Spleen (tissue), 11 donors: ENCODE results near the gene PICK1. TPM values are rescaled to one million over a fixed set of nuclear protein-coding genes. Genes with fewer than 3 reads are reported as not detected.

Source experiments
- DNase-seq: peaks from one replicate; pipeline ENCODE4 v3.0.0-alpha.2; 2020
- H3K27ac ChIP-seq, 8 donors: fragments of 200-600 bp; sonication (generic) in 7 of 8; 1 replicate in 4 of 8; 2 replicates in 4 of 8; pipeline versions ENCODE4 v1.5.0 to v1.8.0; 2016 to 2021; ENCODE audit warnings: inconsistent platforms in 4 of 8, mild to moderate bottlenecking in 4 of 8, moderate library complexity in 1 of 8
- H3K27me3 ChIP-seq, 7 donors: fragments of 200-600 bp; sonication (generic) in 6 of 7; replicated peaks in 1 of 7; 1 replicate in 4 of 7; 2 replicates in 3 of 7; pipeline versions ENCODE4 v1.5.0 to v1.8.0; 2016 to 2021; ENCODE audit warnings: inconsistent platforms in 3 of 7, mild to moderate bottlenecking in 1 of 7
- H3K36me3 ChIP-seq, 6 donors: fragments of 200-600 bp; sonication (generic) in 5 of 6; 1 replicate in 4 of 6; 2 replicates in 2 of 6; pipeline versions ENCODE4 v1.5.0 to v1.8.0; 2016 to 2021; ENCODE audit warnings: inconsistent platforms in 2 of 6
- H3K4me1 ChIP-seq, 6 donors: fragments of 200-600 bp; sonication (generic) in 5 of 6; 1 replicate in 3 of 6; 2 replicates in 3 of 6; pipeline versions ENCODE4 v1.5.0 to v1.8.0; 2016 to 2021; ENCODE audit warnings: inconsistent platforms in 3 of 6
- H3K4me3 ChIP-seq, 8 donors: fragments of 200-600 bp; sonication (generic) in 7 of 8; 1 replicate in 4 of 8; 2 replicates in 4 of 8; pipeline versions ENCODE4 v1.5.0 to v1.8.0; 2016 to 2021; ENCODE audit warnings: inconsistent platforms in 4 of 8, mild to moderate bottlenecking in 4 of 8, moderate library complexity in 2 of 8
- H3K9me3 ChIP-seq, 8 donors: fragments of 200-600 bp; sonication (generic) in 7 of 8; 1 replicate in 4 of 8; 2 replicates in 4 of 8; pipeline versions ENCODE4 v1.5.0 to v1.8.0; 2016 to 2021; ENCODE audit warnings: inconsistent platforms in 4 of 8
- POLR2A ChIP-seq, 3 donors: fragments of 450-650 bp; IDR thresholded peaks; one replicate each; pipeline ENCODE4 v1.5.1; 2017; ENCODE audit warnings: antibody characterized with exemption in 3 of 3, mild to moderate bottlenecking in 1 of 3
- POLR2AphosphoS5 ChIP-seq, 3 donors: sonication (generic); formaldehyde crosslinking; IDR thresholded peaks; one replicate each; pipeline ENCODE4 v1.5.1; 2017; ENCODE audit warnings: antibody characterized with exemption in 3 of 3
- WGBS, 5 donors: extraction: QIAGEN DNeasy Blood & Tissue Kit in 3 of 5; methylation state at CpG; one replicate each; pipeline versions ENCODE4 v1.1.5 to v1.1.7; 2013 to 2018; 5-methylcytosine and 5-hydroxymethylcytosine counted together
- intact Hi-C: fragments of 100-400 bp; cut with DNase I; formaldehyde crosslinking; loops from one replicate; pipeline ENCODE4 v1.15.0; 2023; ENCODE audit warnings: low total_unique reads
- polyA plus RNA-seq, 3 donors: library from polyadenylated mRNA; stranded (reverse); fragments of 200-250 nt; gene quantifications; one replicate each; pipeline ENCODE4 v1.2.1, GENCODE V29; 2013
- total RNA-seq, 7 donors: library from RNA; depleted of rRNA in 3 of 7; stranded (reverse); fragments of >200 nt in 3 of 7; fragmentation: NEBNext Ultra II Directional in 4 of 7; extraction: Animal tissue kit (Norgen Biotek cat#: 25700) in 4 of 7; gene quantifications; one replicate each; pipeline versions ENCODE4 v1.1.0 to v1.2.1, GENCODE V29; 2016 to 2021
- TF ChIP-seq, protein P1 (sequence below), 11 experiments: fragments of 200-600 bp in 7 of 11; fragments of 450-650 bp in 4 of 11; sonication (generic) in 4 of 11; IDR thresholded peaks in 8 of 11; conservative IDR thresholded peaks in 3 of 11; 1 replicate in 7 of 11; 2 replicates in 4 of 11; pipeline versions ENCODE4 v1.4.0 to v1.8.0; 2016 to 2021; ENCODE audit warnings: antibody characterized with exemption in 11 of 11, inconsistent platforms in 4 of 11, mild to moderate bottlenecking in 1 of 11
- donor health status: healthy with polysubstance abuse.
- donor health status: DM: no; HTN: no; CAD: no; lungs with moderate emphysema.
- donor health status: DM: no; HTN: no; CAD: no.
- donor health status: Bipolar disorder and iron deficiency.
- donor health status: healthy.
- donor health status: DM: no; HTN: no; CAD: no.
- donor health status: DM: yes; HTN: yes; CAD: no.

PICK1 gene
- total and polyA plus RNA-seq, 10 donors: 14.9 to 34.2 (median 28.4) TPM

DNA sequence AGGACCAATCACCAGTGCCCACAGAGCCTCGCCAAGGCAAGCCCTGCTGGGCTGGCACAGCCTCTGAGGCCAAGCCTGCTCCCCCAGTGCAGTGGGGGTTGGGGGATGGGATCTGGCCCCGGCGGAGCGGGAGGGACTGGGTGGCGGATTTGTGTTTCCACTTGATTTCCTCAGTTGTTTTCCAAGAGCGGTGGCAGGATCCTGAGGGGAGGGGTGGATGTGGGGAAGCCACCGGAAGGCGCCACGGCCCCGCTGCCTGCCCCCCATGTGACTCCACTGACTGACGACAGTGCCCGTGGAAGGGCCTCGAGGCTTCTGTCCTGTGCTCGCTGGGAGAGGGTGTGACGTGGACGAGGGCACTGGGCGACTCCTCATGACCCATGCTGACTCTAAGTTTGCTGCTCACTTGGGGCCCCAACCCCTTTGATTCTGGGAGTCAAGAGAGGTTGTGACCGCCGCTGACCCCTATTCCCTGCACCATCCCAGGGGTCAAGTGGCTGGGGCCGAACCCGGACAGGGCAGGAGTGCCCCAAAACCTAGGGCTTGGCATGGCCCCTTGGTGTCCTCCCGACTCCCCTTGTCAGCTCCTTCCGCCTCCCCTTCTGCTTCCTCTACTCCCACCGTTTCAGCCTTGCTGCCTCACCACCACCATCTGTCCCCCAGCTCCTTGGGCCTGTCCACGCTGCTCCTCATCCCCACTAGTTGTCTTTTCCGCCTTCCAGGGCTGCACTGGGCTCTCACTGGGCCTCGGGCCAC lies 23.5 kb upstream of the PICK1 start:
- TF ChIP-seq POLR2A (IDR thresholded peaks at IDR 0.05) (no peak), POLR2AphosphoS5 (IDR thresholded peaks at IDR 0.05) (no peak)
- TF ChIP-seq, protein P1, sequence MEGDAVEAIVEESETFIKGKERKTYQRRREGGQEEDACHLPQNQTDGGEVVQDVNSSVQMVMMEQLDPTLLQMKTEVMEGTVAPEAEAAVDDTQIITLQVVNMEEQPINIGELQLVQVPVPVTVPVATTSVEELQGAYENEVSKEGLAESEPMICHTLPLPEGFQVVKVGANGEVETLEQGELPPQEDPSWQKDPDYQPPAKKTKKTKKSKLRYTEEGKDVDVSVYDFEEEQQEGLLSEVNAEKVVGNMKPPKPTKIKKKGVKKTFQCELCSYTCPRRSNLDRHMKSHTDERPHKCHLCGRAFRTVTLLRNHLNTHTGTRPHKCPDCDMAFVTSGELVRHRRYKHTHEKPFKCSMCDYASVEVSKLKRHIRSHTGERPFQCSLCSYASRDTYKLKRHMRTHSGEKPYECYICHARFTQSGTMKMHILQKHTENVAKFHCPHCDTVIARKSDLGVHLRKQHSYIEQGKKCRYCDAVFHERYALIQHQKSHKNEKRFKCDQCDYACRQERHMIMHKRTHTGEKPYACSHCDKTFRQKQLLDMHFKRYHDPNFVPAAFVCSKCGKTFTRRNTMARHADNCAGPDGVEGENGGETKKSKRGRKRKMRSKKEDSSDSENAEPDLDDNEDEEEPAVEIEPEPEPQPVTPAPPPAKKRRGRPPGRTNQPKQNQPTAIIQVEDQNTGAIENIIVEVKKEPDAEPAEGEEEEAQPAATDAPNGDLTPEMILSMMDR (IDR thresholded peaks at IDR 0.05 in 8 of 11, conservative IDR thresholded peaks at IDR 0.05 in 3 of 11): no peak
- intact Hi-C loops: no loop called here
- Histone ChIP-seq H3K4me1 (peaks cover 0 to 27% (median 11%) of the 10 kb centered on the region in 6 donors), H3K27ac (peak overlapping the region in 7 of 8 donors; percentile 49 to 72 (median 65)), H3K36me3 (no peaks in the 10 kb centered on the region), H3K9me3 (no peaks in the 10 kb centered on the region), H3K4me3 (no peak overlapping the region), H3K27me3 (no peaks in the 10 kb centered on the region)
- no peak for DNase-seq
- 63 to 72% (median 69%) methylated on average over 19 to 27 of the region's 27 CpGs for WGBS, 5 donors

DNA sequence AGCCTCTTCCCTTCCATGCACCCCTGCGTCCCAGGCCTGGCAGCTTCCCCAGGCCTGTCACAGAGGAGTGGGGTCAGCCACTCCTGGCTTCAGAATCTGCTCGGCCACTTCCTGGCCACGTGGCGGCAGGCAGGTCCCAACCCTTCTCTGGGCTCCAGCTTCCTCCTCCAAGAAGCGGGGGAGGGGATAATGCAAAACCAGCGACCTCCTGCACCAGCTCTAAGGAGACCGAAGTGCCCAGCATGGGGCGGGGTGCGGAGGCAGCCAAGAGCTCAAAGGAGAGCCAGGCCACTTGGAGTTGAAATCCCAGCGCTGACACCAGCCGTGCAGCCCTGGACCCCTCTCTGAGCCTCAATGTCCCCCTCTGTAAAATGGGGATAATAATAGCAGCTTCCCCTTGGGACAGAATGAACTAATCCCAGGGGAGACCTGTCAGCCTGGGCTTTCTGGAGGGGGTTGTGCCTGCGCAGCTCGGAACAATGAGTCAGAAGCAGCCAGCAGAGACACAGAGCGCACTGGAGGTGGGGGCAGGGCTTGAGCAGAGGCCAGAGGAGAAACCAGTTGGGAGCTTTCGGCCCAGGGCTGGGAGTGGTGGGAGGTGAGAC lies 22.8 kb upstream of the PICK1 start:
- intact Hi-C loops: no loop called here
- DNase-seq: peak; percentile 81
- H3K36me3 ChIP-seq: no peaks in the 10 kb centered on the region

DNA sequence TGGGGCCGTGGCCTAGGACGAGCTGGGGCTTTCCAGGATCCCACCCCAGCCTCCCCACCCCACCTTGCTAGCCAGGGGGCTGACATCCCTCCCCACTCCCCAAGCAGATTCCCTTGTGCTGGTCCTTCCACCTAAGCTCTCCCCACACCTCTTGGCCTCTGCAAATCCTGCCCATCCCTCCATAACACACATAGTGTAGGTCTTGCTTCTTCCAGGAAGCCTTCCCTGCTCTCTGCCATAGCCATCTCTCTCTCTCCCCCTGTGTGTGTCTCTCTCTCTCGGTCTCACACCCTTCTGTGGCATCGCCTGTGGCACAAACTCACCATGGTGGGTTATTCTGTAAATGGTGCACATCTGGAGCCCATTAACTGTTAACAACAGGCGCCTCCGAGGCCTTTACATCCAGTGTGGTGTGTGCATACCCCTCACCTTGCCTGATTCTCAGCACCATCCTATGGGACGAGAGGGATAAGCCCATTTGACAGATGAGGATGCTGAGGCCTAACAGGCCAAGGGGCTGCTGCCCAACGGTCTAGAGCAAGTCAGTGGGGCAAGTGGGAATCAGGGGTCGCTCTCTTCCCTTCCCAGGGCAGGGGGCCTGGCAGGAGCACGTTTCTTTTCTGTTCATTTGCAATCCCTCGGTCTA lies 22.2 kb upstream of the PICK1 start:
- no peak for DNase-seq
- H3K4me1 ChIP-seq: peaks cover 0 to 27% (median 11%) of the 10 kb centered on the region in 6 donors
- H3K27ac ChIP-seq: peak overlapping the region in 5 of 8 donors; percentile 55 to 72 (median 65)
- intact Hi-C loops: no loop called here
- TF ChIP-seq POLR2A (IDR thresholded peaks at IDR 0.05) (no peak), POLR2AphosphoS5 (IDR thresholded peaks at IDR 0.05) (no peak)
- TF ChIP-seq, protein P1 (IDR thresholded peaks at IDR 0.05 in 8 of 11, conservative IDR thresholded peaks at IDR 0.05 in 3 of 11): no peak
- no peaks in the 10 kb centered on the region for H3K36me3 ChIP-seq
- peaks cover 0 to 7% (median 0%) of the 10 kb centered on the region in 7 donors for H3K27me3 ChIP-seq
- no peaks in the 10 kb centered on the region for H3K9me3 ChIP-seq
- 77 to 91% (median 86%) methylated on average over 10 to 11 of the region's 11 CpGs for WGBS, 5 donors
- no peak overlapping the region for H3K4me3 ChIP-seq

More for the DNA sequence above, 22.8 kb upstream of the PICK1 start:
- Histone ChIP-seq H3K4me1 (peaks cover 0 to 27% (median 11%) of the 10 kb centered on the region in 6 donors), H3K4me3 (no peak overlapping the region), H3K9me3 (no peaks in the 10 kb centered on the region), H3K27ac (peak overlapping the region in 7 of 8 donors; percentile 49 to 72 (median 65)), H3K27me3 (peaks cover 0 to 2% (median 0%) of the 10 kb centered on the region in 7 donors)
- WGBS, 5 donors: 39 to 65% (median 48%) methylated on average over 12 to 15 of the region's 15 CpGs
- TF ChIP-seq, protein P1 (IDR thresholded peaks at IDR 0.05 in 8 of 11, conservative IDR thresholded peaks at IDR 0.05 in 3 of 11): no peak
- TF ChIP-seq POLR2AphosphoS5 (IDR thresholded peaks at IDR 0.05): peak; percentile 40 to 72 (median 67)

DNA sequence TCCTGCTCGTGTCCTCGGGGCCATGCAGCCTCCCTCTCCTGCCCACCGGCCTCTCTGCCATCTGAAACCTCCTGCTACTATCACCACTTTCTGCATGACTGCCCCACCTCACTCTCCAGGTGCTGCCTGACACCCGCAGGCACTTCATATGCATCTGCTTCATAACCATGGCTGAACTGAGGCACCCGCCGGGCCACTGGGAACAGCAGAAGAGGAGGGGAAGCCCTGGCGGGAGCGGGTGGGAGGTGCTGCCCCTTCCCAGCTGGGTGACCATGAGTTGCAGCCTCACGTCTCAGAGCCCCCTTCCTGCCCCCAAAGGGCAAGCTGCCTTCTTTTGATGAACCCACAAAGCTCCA lies 21.7 kb upstream of the PICK1 start:
- intact Hi-C loops: no loop called here
- Histone ChIP-seq H3K9me3 (no peaks in the 10 kb centered on the region), H3K27ac (no peak overlapping the region), H3K27me3 (peaks cover 0 to 10% (median 0%) of the 10 kb centered on the region in 7 donors), H3K36me3 (no peaks in the 10 kb centered on the region), H3K4me3 (no peak overlapping the region), H3K4me1 (peaks cover 0 to 27% (median 11%) of the 10 kb centered on the region in 6 donors)
- 77 to 85% (median 81%) methylated on average over 8 to 9 of the region's 9 CpGs for WGBS, 5 donors
- no peak for DNase-seq
- TF ChIP-seq POLR2A (IDR thresholded peaks at IDR 0.05) (no peak), POLR2AphosphoS5 (IDR thresholded peaks at IDR 0.05) (no peak)
- TF ChIP-seq, protein P1 (IDR thresholded peaks at IDR 0.05 in 8 of 11, conservative IDR thresholded peaks at IDR 0.05 in 3 of 11): no peak
